ENCODE results near the gene PDS5B.
"Not testable (repeated sequence)": the region's sequence is repeated elsewhere in the genome, so short reads cannot be mapped to it uniquely, and the experiment has no call there.

PDS5B gene, protein sequence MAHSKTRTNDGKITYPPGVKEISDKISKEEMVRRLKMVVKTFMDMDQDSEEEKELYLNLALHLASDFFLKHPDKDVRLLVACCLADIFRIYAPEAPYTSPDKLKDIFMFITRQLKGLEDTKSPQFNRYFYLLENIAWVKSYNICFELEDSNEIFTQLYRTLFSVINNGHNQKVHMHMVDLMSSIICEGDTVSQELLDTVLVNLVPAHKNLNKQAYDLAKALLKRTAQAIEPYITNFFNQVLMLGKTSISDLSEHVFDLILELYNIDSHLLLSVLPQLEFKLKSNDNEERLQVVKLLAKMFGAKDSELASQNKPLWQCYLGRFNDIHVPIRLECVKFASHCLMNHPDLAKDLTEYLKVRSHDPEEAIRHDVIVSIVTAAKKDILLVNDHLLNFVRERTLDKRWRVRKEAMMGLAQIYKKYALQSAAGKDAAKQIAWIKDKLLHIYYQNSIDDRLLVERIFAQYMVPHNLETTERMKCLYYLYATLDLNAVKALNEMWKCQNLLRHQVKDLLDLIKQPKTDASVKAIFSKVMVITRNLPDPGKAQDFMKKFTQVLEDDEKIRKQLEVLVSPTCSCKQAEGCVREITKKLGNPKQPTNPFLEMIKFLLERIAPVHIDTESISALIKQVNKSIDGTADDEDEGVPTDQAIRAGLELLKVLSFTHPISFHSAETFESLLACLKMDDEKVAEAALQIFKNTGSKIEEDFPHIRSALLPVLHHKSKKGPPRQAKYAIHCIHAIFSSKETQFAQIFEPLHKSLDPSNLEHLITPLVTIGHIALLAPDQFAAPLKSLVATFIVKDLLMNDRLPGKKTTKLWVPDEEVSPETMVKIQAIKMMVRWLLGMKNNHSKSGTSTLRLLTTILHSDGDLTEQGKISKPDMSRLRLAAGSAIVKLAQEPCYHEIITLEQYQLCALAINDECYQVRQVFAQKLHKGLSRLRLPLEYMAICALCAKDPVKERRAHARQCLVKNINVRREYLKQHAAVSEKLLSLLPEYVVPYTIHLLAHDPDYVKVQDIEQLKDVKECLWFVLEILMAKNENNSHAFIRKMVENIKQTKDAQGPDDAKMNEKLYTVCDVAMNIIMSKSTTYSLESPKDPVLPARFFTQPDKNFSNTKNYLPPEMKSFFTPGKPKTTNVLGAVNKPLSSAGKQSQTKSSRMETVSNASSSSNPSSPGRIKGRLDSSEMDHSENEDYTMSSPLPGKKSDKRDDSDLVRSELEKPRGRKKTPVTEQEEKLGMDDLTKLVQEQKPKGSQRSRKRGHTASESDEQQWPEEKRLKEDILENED (N-terminal part only)

DNA sequence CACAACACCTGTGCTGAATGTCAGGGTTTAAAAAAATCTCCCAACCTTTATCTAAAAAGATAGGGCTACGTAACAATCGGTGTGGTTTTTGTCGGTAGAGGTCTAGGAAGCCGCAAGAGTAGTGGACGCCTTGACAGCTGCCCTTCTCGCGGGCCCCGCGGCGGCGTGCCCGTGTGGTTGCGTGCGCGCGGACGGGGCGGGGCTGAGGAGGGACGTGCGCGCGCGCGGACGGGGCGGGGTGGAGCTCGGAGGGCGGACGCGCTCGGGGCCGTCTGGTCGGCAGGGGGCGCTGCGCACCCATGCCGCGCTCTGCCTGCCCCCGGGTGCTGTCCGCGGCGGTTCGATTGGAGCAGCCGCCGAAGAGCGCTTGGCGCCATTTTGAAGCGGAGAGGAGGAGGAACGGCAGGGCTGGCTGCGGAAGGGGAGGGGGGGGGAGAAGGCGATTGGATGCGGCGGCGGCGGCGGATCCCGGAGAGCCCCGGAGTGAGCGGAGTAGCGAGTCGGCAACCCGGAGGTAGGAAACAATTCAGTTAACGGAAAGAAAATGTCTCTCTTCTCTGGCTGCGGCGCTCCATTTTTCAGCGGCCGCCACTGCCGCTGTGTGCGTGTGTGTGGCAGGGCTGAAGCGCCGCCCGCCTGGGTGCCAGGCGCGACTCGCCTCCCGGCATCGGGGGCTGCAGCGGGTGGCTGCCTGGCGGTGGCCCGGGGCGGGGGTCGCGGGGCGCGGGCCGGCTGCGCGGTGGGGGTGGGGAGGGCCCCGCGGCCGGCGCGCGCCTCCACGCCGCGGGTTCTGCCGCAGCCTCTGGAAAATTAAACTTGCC lies at the start of gene PDS5B:
PDS5B (plus strand) TSS at position 373 of the 821 bp plus-strand sequence. CDS start 62,321 bp downstream, outside the sequence.
- DNase-seq (ENCODE audit: low spot score): peak; percentile 93

- DNase-seq (ENCODE audit: low spot score): no peak
Observed at GRCh38 chr13:32537580-32538142, 48.6 kb upstream of the PDS5B start.

GRCh38 chr13:32538143-32538620 lies 48.1 kb upstream of the PDS5B start:
- no peak for DNase-seq (ENCODE audit: low spot score)

DNA sequence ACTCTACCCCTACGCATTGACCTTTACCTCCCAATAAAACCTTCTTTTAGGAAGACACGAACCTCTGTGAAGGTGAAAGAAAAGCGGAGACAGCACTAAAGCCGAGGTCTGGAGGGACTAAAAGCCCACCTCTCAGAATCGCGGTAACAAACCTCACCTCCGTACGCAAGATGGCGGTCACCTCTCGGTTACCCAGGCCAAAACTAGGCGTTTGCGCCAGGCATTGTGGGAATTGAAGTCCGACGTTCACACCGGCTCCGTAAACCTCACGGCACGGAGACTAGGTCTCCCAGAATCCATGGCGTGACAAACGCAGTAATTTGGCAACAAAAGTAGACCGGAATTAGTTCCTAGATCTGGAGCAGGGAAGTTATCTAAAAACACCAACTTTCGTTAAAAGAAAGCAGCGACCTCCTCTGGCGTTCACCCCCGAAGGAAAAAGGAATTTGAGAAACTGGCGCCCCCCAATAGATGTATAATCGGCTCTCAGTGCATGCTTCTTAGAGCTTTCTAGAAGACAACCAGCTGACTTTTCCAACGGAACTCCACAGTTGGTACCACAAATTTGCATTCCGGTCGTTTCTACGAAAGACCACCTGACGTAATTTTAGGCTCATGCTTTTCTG lies 47.5 kb upstream of the PDS5B start, which contains the start of gene N4BP2L2:
N4BP2L2 (minus strand) TSS at position 175 of the 626 bp plus-strand sequence. CDS start 1,768 bp downstream, outside the sequence.
- DNase-seq (ENCODE audit: low spot score): peak; percentile 99

DNA sequence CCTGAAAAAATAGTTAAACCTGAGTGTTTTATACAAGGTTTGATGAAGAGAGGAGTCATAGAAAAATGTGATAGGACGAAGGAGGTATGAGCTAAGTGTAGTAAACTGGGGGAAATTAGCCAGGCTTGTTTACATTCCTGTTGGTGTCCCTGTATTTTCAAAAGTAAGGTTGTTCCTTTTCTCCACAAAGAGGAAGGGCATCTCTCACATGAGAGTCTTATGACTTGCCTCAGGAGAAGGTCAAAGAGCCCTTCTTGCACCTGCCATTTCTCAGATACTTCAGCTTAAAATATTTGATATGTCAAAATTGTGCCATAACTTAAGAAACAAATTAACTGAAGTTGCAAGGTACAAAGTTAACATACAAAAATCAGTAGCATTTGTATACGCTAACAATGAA lies 44.0 kb upstream of the PDS5B start:
- DNase-seq (ENCODE audit: low spot score): no peak

- DNase-seq (ENCODE audit: low spot score): no peak
Observed at GRCh38 chr13:32545083-32545482, 41.2 kb upstream of the PDS5B start.

DNA sequence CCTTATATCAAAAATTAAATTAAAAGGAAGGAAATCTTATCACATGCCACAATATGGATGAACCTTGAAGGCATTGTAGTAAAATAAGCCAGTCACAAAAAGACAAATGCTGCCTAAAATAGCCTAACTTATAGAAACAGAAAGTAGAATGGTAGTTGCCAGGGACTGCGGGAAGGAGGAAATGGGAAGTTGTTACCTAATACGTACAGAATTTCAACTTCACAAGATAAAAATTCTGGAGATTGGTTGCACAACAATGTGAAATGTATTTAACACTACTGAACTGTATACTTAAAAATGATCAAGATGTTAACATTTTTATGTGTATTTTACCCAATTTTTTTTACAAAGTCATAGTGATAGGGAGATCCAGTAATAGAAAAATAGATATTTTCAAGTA lies 37.4 kb upstream of the PDS5B start:
- no peak for DNase-seq (ENCODE audit: low spot score)

DNA sequence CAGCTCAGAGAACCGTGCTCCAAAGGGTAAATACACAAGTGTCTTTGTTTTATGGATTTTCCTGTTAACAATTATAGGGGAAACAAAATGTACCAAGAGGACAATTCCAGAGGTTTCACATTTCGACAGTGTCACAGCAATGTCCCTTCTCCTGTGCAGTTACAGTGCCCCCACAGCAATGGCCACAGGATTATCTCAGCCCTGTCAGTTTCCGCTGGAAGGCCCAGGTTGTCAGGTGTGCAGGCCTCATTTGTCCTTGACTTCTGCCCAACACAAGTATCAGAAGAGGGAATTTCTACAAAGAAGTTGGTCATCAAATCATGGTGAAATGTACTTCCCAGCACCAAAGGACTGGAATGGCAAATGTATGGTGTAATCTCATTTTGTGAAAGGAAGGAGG lies 36.5 kb upstream of the PDS5B start:
- DNase-seq (ENCODE audit: low spot score): no peak

DNA sequence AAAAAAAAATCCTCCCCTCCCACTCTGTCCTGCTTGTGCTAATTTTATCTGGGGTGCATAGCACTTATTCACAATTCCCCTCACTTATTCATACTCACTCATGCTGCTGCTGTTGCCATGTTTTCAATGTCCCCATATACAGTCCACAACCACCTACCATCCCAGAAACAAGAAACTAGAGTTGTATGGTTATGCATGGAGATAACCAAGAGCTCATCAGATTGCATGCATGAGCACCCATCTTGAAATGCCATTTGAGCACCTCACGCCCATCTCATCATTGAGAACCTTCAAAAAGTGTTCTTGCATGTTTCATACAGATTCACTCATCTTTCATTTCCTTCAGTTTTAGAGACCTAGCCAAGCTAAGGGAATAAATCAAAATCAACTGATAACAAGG lies 32.5 kb upstream of the PDS5B start:
- no peak for DNase-seq (ENCODE audit: low spot score)

DNA sequence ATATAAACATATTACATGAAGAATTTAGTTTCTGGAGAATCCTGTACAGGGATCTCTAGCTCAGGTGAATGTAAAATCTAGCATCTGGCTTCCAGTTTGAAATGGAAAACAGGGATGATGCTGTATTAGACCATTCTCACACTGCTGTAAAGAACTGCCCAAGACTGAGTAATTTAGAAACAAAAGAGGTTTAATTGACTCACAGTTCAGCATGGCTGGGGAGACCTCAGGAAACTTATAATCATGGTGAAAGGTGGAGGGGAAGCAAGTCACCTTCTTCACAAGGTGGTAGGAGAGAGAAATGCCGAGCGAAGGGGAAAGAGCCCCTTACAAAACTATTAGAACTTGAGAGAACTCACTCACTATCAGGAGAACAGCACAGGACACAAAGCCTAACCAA lies 30.6 kb upstream of the PDS5B start:
- no peak for DNase-seq (ENCODE audit: low spot score)

DNA sequence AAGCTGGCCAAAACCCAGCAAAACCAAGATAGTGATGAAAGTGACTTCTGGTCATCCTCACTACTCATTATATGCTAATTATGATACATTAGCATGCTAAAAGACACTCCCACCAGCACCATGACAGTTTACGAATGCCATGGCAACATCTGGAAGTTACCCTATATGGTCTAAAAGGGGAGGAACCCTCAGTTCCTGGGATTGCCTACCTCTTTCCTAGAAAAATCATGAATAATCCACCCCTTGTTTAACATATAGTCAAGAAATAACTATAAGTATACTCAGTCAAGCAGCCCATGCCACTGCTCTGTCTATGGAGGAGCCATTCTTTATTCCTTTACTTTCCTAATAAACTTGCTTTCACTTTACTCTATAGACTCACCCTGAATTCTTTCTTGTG lies 25.4 kb upstream of the PDS5B start:
- not testable (repeated sequence) for DNase-seq (ENCODE audit: low spot score)

DNA sequence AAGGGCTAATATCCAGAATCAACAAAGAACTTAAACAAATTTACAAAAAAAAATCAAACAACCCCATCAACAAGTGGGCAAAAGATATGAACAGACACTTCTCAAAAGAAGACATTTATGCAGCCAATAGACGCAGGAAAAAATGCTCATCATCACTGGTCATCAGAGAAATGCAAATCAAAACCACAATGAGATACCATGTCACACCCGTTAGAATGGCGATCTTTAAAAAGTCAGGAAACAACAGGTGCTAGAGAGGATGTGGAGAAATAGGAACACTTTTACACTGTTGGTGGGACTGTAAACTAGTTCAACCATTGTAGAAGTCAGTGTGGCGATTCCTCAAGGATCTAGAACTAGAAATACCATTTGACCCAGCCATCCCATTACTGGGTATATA lies 10.6 kb upstream of the PDS5B start:
- not testable (repeated sequence) for DNase-seq (ENCODE audit: low spot score)

- DNase-seq (ENCODE audit: low spot score): no peak
Observed at GRCh38 chr13:32577032-32577431, 9.2 kb upstream of the PDS5B start.

DNA sequence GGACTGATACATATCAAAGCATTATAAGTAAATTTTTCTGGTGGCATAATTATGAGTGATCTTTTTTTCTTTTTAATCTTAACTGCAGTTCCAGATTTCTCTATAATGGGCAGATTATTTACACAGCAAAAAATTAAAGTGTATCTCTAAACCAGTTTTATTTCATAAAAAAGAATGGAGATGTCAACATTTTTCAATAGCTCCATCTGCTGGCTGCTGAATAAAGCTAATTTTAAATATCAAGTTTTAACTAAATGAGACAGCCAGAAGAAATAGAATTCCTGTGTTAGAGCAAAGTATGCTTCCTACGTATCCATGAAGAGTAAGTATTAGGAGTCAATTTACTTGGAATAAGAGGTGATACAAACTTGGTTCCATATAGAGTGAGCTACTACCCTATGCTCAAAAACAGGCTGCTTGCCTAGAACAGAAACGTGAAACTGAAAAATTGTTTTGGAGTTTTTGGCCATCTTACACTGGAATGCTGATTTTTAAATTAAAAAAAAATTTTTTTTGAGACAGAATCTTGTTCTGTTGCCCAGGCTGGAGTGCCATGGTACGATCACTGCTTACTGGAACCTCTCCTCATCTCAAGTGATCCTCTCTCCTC lies 5.0 kb upstream of the PDS5B start:
- peak; percentile 27 for DNase-seq (ENCODE audit: low spot score)

DNA sequence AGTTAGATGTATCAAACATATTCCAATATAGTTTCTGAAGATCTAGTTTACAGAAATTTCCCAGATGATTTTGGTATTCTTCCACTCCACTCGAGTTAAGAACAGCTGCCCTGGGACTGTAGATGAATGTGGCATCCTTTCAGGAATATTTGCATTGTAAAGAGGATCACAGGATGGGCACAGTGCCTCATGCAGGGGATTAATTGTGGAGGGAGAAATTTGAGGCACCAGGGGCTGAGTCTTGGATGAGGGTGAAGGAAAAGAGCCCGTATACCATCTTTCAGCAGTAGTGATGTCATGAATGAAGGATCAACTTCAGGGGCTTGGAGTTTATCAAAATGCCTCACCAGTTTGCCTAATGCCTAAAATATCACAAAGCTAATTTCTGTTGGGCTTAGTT lies 4.0 kb upstream of the PDS5B start:
- no peak for DNase-seq (ENCODE audit: low spot score)

- DNase-seq (ENCODE audit: low spot score): no peak
Observed at GRCh38 chr13:32582991-32583390, 3.3 kb upstream of the PDS5B start.

- DNase-seq (ENCODE audit: low spot score): peak; percentile 19
Observed at GRCh38 chr13:32585550-32586079, 637 bp upstream of the PDS5B start.

GRCh38 chr13:32587011-32587810 lies 959 bp downstream of the PDS5B start:
- DNase-seq (ENCODE audit: low spot score): peak; percentile 51

GRCh38 chr13:32587811-32588170 lies 1.5 kb downstream of the PDS5B start:
- DNase-seq (ENCODE audit: low spot score): peak; percentile 20
